ENCODE results near the gene PPP1R27. TPM values are rescaled to one million over a fixed set of nuclear protein-coding genes. Genes with fewer than 3 reads are reported as not detected.

Gene PPP1R27
- total and polyA plus RNA-seq, 8 donors, result 0.19 to 1.5 (median 1.1) TPM; not detected in 5

GRCh38 chr17:81838753-81839255, 4.0 kb upstream of the PPP1R27 start:
- Histone ChIP-seq H3K36me3 (peaks cover 0 to 7% (median 7%) of the 10 kb centered on the region in 3 donors), H3K9me3 (no peaks in the 10 kb centered on the region), H3K27ac (no peak overlapping the region), H3K27me3 (no peaks in the 10 kb centered on the region), H3K4me1 (peaks cover 0 to 13% (median 3%) of the 10 kb centered on the region in 3 donors), H3K4me3 (no peak overlapping the region)
- peak in 1 of 6 donors; percentile 53 for DNase-seq
- intact Hi-C loops (cut with DNase I), result no loop called here
- FAIRE-seq, result no peak
- 49 to 54% methylated on average over 17 of the region's 17 CpGs for WGBS, 2 donors
- no peak for TF ChIP-seq CTCF (IDR thresholded peaks at IDR 0.05)
- no peak for ATAC-seq

- intact Hi-C loops (cut with DNase I), result no loop called here
- no peak for TF ChIP-seq CTCF (IDR thresholded peaks at IDR 0.05)
- ATAC-seq (no peak), DNase-seq (no peak), FAIRE-seq (no peak)
- no peak overlapping the region for H3K27ac ChIP-seq
- no peaks in the 10 kb centered on the region for H3K27me3 ChIP-seq
- no peaks in the 10 kb centered on the region for H3K36me3 ChIP-seq
- WGBS, 2 donors, result 72 to 77% methylated on average over 9 of the region's 9 CpGs
- H3K4me3 ChIP-seq, result no peak overlapping the region
- no peaks in the 10 kb centered on the region for H3K9me3 ChIP-seq
- H3K4me1 ChIP-seq, result peaks cover 0 to 7% (median 5%) of the 10 kb centered on the region in 3 donors
Measured at GRCh38 chr17:81837641-81838040, 2.8 kb upstream of the PPP1R27 start.

DNA sequence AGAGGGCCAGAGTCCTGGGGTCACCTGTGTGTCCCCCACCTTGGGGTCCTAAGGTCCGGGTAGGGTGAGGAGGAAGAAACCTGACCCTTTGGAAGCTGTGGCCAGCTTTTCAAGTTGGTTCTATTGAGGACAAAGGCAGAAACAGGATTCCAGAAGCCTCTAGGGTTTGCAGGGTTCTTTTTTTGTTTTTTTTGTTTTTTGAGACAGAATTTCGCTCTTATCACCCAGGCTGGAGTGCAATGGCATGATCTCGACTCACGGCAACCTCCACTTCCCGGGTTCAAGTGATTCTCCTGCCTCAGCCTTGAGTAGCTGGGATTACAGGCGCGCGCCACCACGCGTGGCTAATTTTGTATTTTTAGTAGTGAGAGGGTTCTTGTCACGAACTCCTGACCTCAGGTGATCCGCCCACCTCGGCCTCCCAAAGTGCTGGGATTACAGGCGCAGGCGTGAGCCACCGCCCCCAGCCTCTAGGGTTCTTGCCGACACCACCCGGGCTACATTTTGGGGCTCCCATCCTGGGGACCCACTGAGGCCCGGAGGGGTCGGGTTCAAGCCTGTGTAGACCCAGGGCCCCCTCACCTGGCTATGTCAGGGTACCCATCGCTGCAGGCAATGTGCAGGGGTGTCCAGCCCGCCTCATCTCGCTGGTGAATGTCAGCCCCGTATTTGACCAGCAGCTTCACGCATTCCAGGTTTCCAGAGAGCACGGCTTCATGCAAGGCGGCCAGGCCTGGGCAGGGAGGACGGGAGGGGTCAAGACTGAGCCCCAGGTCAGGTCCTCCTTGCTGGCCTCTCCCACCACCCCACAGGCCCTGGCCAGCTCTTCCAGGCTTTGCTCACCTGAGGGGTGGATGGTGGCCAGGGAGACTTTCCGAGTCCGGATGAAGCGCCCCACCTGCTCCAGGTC, 674 bp downstream of the PPP1R27 start:
- Histone ChIP-seq H3K27me3 (no peaks in the 10 kb centered on the region), H3K4me1 (peaks cover 4 to 9% (median 7%) of the 10 kb centered on the region in 3 donors), H3K4me3 (peak overlapping the region; percentile 42 to 81 (median 56)), H3K36me3 (no peaks in the 10 kb centered on the region), H3K27ac (peak overlapping the region; percentile 83 to 95 (median 85)), H3K9me3 (no peaks in the 10 kb centered on the region)
- 84 to 86% methylated on average over 31 of the region's 31 CpGs for WGBS, 2 donors
- FAIRE-seq (no peak), DNase-seq (peak in 3 of 6 donors; percentile 34 to 64 (median 43)), ATAC-seq (no peak)
- no peak for TF ChIP-seq CTCF (IDR thresholded peaks at IDR 0.05)
- intact Hi-C loops (cut with DNase I), result no loop called here

GRCh38 chr17:81833160-81833920, 1.5 kb downstream of the PPP1R27 start, which contains the start of gene MCRIP1:
Gene MCRIP1, minus strand, starts transcription at chr17:81833291. Its CDS starts 8,785 bp downstream, at chr17:81824506.
- no peak for FAIRE-seq
- peak; percentile 95 to 99 (median 97) for DNase-seq
- H3K4me3 ChIP-seq, result peak within 1 kb of the TSS; percentile 63 to 90 (median 85)
- H3K9me3 ChIP-seq, result no peaks in the 10 kb centered on the region
- intact Hi-C loops (cut with DNase I), result no loop called here
- TF ChIP-seq CTCF (IDR thresholded peaks at IDR 0.05), result no peak
- peak; percentile 84 to 91 (median 90) for ATAC-seq
- H3K27ac ChIP-seq, result peak within 1 kb of the TSS; percentile 84 to 95 (median 88)
- WGBS, 2 donors, result 1 to 2% methylated on average over 56 to 76 of the region's 76 CpGs
- H3K4me1 ChIP-seq, result peaks cover 4 to 9% (median 7%) of the 10 kb centered on the region in 3 donors
- no peaks in the 10 kb centered on the region for H3K36me3 ChIP-seq
- H3K27me3 ChIP-seq, result no peaks in the 10 kb centered on the region

Measured in pancreas (tissue), 10 donors.